Left ventricle myocardium superior (tissue), 1 donor: ENCODE data around the gene UBTD1. TPM values are rescaled to one million over a fixed set of nuclear protein-coding genes. Genes with fewer than 3 reads are reported as not detected.
"Not testable (repeated sequence)": the region's sequence is repeated elsewhere in the genome, so short reads cannot be mapped to it uniquely, and the experiment has no call there.

ENCODE experiments used
- ATAC-seq: fragments of 200-7000 bp; cut with Tn5 transposase; one replicate; pipeline ENCODE4 v1.9.1; 2020; ENCODE audit warnings: mild to moderate bottlenecking, moderate library complexity
- DNase-seq: peaks from one replicate; pipeline ENCODE4 v3.0.0-alpha.2; 2020
- intact Hi-C: fragments of 100-400 bp; cut with micrococcal nuclease; formaldehyde crosslinking; loops from one replicate; pipeline ENCODE4 v1.11.0; 2022
- total RNA-seq: library from RNA; stranded (reverse); fragmentation: NEBNext Ultra II Directional; extraction: Animal tissue kit (Norgen Biotek cat#: 25700); gene quantifications from one replicate; pipeline ENCODE4 v1.2.1, GENCODE V29; 2021
- donor health status: DM: no; HTN: yes; CAD: no; lungs with severe emphysema.

Gene UBTD1
- total RNA-seq, 1 donor from 2014 or later, result 28.1 TPM

DNA sequence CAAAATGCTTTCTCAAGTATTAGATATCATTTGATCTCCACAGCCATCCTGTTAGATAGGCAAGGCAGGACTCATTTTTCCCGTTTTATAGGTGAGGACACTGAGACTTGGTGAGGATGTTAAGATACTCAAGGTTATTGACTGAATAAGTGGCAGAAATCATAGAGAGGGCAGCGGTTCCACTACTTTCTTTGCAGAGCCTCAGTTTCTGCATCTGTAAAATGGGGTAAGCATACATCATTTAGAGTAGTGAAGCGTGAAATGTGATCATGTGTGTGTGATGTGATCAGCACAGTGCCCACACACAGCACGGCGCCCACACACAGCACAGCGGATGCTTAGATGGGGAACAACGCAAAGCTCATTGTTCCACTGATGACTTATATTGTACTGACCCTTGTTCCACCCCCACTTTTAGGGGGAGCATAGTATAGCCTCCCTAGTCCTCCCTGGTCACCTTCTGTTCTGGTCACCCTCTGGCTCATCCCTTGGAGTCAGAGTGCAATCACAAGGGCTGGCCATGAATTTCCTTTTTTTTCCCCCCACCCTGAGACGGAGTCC, 10.5 kb downstream of the UBTD1 start:
- ATAC-seq (no peak), DNase-seq (no peak)
- intact Hi-C loops, result no loop called here

DNA sequence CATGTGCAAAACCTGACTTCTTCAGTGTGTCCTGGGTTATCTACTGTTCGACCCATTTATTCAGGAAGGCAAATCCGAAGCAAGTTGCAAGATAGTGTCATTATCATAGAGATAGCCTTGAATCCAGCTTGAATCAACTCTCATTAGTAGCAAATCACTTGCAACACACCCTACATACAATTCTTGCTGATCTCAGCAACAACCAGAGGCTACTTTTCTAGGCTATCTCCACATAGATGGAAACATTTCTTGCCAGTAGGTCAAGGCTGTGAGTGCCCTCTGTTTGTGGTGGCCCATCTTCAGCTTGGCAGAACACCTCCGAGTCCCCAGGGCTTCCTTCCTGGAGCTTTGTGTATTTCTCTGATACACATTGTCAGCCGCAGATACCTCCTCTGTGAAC, 12.0 kb downstream of the UBTD1 start:
- DNase-seq, result no peak
- no peak for ATAC-seq
- intact Hi-C loops, result no loop called here

DNA sequence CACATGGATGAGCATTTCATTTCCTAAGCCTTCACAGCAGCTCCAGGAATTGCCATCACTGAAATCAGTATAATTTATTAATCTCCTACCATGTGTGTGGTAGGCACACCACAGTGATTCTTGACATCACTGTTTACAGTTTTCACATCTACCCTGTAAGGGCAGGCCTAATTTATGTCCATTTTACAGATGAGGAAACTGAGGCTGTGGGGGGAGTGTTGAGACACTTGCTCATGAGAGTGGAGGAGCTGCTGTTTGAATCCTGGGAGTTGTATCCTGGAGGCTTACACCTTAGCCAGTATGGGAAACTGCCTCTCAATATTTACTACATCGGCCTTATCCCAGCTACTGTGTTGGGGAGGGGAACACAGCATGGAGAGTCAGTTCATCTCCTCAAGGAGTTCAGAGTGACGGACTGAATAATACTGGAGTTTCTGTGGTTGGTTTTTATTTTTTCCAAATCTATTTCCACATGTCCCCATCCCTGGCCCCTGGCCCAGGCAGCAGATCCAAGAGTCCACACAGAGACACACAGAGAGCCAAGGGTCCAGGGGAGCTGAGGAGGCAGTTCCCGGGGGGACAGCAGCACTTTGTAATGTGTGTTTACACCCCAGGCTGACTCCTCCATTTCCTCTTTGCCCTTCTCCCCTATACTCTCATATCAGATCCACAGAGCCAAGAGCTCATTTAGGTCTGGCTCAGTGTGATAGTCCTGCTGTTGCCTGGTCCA, 13.2 kb downstream of the UBTD1 start:
- ATAC-seq (peak; percentile 55), DNase-seq (peak; percentile 60)
- intact Hi-C loops, result no loop called here

DNA sequence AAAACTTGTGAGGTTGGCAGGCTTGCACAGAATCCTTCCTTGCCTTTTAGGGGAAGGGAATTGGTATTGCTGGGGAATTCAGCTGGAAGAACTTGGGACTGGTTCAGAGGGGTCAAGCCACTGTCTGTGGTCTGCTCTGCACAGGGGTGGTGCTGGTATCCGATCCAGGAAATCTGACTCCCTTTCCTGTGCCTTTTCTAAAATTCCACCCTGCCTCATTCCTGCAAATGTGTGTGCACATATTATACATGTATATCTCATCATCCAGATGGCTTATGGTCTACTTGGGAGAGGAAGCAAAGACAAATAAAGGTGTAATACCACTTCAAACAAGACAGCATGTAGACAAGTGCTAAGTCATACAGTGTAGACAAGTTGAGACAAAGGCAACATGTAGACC, 14.3 kb downstream of the UBTD1 start:
- intact Hi-C loops, result no loop called here
- no peak for DNase-seq

DNA sequence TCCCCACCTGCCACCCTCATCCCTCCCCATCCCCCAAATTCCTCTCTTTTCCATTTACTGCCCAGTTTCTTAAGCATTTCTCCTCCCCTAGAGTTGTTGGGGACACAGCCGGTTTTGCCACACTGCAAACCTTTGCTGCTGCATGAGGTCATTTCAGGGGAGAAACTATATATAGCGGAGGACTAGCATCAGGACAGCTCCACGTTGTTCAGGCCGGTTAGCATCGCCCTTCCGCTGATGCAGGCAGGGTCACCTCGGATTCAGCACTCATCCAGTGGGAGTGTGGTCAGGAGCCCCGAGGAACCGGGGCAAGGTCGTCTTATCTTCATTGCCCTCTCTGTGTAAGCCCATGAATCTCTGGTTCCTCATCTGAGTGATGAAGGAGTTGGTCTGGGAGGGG, 15.6 kb downstream of the UBTD1 start:
- intact Hi-C loops, result no loop called here
- peak; percentile 66 for DNase-seq
- peak; percentile 76 for ATAC-seq

More for the DNA sequence above, 14.3 kb downstream of the UBTD1 start:
- no peak for ATAC-seq

DNA sequence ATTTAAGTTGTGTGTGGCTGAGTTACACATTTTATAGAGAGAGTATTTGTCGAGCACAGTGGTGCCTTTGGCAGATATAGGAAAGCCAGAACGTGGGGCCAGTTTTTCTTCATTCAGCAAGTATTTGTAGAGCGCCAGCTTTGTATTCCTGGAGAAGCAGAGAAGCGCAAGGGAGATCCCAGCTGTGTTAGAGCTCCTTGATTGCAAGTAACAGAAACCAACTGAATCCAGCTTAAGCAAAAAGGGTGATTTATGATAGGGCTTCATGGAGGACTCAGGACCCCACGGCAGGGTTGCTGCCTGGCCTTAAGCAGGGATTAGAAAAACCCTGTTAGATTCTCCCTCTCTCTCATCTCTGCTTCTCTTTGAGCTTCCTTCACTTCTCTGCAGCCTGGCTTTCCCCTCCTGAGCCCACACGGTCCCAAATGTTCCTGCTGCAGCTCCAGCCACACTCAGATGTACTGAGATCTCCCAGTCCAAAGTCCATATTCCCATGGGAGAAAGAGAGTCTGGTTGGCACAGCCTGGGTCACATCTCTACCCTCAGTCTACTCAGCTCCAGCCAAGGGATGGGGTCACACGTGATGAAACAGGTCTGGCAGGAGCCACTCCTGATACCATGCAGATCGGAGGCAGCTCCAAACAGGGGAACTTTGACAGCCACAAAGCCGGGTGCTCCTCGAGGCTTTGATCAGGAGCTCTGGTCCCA, 16.7 kb downstream of the UBTD1 start:
- no peak for DNase-seq
- ATAC-seq, result peak; percentile 27
- intact Hi-C loops, result no loop called here

DNA sequence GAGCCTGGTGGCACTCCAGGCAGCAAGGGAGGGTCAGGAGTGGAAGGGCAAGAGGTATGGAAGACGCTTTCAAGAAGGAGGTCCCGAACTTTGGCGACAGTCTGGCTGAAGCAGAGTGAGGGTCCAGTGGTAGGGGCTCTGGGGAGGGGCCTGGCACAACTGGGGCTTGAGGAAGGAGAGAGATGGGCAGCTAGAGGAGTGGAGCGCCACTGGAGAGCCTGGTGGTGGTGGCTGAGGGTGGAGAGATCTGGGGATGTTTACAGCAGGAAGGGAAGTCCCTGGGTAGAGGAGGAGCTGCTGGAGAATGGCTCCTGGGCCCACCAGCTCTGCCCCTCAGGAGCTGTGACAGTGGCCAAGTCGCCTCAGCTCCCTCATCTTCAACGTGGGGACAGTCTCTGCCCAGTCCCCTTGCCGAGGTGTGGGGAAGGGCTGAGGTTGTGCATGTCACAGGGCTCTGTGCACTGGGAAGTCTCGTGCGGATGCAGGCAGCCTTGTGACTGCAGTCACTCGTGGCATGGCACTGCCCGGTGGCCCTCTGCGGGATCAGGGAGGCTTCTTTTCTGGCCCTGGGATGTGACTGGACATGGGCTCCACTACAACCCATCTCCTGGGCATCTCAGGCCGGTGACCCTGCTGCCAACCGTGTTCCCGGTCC, 18.5 kb downstream of the UBTD1 start:
- DNase-seq (no peak), ATAC-seq (no peak)
- intact Hi-C loops, result no loop called here

DNA sequence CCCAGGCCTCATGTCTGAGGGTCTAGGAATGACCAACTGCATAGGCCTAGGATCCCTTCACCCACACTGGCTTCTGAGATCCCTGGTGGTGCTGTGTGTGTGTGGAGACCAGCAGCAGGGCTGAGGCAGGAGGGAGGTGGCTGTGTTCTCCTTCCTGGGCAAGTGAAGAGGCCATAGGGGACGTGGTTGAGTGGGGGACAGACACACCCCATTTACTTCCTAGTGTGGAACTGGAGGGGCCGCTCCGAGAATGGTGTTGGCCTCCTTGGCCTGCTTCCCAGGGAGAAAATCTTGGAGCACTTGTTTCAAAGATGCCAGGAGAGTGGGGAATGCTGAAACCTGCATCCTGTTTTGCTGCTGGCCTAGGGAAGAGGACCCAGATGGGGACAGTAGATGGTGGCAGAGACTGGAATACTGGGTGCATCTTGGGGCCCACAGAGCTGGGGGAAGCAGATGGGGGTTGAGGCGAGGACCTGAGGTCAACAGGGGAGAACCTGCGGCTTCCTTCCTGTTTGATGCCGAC, 19.1 kb downstream of the UBTD1 start:
- intact Hi-C loops, result no loop called here
- DNase-seq (no peak), ATAC-seq (no peak)

DNA sequence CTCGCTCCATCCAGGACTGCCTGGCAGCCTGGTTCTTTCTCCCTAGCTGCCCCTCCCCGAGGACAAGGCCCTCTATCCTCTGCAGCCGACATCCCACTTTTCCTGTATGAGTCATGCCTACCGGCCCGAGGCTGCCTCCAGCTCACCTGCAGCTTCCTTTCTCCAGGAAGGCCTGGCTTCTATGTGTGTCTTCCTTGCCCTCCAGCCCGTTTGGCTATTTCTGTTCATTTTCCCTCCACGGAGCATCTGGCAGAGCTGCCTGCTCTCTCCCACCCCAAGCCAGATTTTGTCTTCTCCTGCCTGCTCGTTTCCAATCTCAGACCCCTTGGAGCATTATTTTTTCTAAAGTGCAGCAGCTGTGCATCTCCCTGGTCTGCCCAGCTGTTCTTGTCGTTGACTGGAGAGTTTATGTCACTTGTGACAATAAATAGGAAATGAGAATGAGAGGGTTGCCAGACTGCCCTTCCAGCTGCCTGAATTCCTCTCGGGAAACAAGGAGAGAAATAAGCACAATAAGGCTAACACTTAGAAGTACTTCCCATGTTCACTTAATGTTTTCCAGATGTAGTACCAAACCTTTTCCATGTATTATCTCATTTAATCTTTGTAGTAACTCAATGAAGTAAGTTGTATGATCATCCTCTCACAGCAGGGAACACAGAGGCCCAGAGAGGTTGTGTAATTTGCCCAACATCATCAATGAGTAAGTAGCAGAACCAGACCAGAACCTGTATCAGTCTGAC, 19.7 kb downstream of the UBTD1 start:
- ATAC-seq, result peak; percentile 38
- intact Hi-C loops, result no loop called here
- no peak for DNase-seq

DNA sequence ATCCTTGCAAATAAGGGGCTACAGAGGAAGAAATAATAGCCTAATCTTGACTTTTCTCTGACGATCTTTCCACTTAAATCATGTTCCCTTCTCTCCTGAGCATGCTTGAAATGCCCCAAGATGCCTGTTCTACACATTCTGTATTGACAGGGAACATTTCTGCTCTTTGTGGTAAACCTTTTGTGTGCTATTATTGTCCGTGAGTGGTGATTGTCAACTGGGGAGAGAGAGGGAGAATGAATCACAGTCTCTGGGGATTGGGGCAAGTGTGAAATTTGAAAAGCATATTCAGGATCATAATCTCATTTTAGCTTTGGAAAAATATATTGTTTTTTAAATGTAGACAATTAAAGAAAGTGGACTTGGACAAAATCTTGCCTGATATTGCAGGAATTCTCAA, 20.6 kb downstream of the UBTD1 start:
- intact Hi-C loops, result no loop called here
- ATAC-seq (no peak), DNase-seq (no peak)

DNA sequence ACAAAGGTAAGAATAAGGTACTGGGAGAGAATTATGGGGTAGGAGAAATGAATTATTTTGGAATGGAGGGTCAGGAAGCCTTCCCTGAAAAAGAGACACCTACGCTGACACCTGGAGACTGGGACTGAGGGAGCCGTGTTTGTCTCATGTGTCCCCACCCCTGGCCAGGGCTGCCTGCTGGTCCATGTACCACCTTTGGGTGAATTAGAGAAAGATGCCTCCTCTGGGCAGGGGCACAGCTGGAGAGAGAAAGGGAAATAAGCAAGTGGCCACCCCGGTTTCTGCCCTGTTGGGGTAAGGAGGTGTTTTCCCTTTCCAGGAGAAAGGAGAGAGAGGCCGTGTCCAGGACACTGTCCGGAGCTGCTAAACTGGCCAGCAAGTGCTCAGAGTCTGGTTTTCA, 21.8 kb downstream of the UBTD1 start:
- DNase-seq, result no peak
- no peak for ATAC-seq
- intact Hi-C loops, result no loop called here

DNA sequence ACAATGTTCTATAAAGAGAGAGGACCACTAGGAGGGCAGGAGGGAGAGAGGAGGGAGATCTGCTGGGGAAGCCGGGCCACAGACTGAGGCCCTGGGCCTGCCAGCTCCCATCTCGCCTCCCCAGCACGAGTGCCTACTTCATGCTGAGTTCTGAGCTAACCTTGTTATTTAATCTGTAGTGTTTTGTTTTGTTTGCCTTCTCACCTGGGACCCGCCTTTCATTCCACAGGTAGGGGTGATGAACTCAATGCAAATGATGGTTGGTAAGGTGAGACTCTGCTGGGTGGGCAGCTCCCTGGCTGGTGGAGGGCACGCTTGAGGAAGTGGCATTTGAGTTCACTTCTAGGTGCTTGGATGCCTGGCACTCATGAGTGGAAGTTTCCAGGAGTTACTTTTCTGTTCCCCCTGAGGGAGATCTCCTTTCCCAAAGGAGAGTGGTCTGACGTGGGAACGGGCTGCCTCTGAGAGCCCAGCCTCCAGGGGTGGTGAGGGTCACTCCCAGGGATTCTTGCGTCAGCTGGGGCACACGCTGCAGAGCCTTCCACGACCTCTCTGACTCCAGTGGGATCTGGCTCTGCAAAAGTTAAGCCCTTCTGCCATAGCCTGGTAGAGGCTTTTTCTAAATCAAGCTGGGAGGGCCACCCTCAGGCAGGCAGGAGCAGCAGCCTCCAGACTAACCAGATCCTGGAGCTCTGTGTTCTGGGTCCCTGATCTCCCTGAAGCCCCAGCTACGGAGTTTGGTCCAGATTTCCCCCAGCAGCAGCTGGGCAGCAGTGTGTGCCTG, 22.4 kb downstream of the UBTD1 start:
- intact Hi-C loops, result no loop called here
- DNase-seq, result no peak
- ATAC-seq, result peak; percentile 6

DNA sequence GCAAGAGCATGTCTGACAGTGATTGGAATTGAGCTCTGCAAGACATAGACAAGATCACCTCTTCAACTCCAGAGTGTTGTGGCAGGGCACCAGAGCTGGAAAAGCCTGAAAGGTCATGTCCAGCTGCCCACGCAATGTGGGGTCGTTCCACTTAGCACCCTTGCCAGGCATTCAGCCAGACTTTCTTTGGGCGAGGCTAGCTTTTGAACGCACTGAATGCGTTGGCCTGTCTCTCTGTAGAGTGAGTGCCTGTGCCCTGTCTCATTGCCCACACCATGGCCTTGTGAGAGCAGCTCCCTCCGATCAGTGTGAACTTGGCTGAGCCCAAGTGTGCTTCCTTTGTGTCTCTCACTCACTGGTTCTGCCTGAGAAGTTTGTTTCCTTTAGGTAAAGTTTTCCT, 23.3 kb downstream of the UBTD1 start:
- intact Hi-C loops, result no loop called here
- ATAC-seq (peak; percentile 47), DNase-seq (no peak)

DNA sequence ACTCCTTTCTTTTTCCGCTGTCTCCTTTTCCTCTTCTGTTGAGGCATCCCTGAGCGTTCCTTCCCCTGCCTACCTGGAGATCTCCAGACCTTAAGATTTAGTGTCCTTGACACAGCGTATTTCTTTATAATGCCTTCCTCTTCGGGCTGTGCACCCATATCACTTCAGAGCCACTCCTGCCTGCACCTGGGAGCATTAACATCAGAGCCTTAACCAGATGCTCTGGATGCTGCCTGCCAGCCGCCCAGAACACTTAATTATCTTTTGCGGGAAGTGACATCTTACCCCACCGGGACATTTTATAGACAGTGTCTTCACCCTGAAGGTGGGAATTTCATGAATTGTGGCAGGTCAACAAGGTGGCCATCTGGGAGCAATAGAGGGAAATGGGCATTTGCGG, 24.2 kb downstream of the UBTD1 start:
- ATAC-seq (no peak), DNase-seq (no peak)
- intact Hi-C loops, result no loop called here

DNA sequence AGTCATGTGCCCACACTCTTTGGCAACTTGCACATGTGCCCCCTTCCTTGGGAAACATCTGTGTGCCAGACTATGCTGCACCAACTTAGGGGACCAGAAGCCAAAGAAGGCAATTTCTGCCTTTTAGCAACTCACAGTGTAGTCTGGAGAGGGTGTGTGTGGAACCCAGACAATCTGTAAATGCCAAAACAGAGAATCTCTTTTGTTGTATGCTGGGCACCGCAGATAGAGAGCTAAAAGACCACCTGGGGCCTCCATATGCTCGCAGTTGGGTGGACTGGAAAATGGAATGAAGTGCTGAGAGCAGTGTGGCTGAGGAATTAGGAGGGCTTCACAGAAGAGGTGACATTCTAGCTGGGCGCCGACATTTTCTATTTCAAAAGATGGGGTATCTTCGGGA, 26.4 kb downstream of the UBTD1 start:
- ATAC-seq, result no peak
- intact Hi-C loops, result no loop called here
- no peak for DNase-seq

DNA sequence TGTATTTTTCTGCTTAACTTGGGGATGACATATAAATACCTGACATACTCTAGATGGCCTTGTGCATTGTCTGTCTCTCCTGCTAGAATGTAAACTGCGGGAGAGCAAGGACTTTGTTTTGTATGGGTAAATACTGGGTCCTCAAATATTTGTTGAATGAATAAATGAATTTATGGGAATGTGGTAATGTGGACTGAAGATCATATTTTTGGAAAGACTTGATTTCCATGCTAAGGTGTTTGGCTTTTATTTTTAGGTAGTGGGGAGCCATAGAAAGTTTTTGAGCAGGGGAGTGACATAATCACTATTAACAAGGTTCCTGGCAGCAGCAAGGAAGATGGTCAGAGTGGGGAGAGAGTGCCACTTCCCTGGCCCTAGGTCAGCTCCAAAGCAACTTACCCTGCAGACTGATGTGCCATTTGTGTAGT, 27.0 kb downstream of the UBTD1 start:
- ATAC-seq (no peak), DNase-seq (no peak)
- intact Hi-C loops, result no loop called here

DNA sequence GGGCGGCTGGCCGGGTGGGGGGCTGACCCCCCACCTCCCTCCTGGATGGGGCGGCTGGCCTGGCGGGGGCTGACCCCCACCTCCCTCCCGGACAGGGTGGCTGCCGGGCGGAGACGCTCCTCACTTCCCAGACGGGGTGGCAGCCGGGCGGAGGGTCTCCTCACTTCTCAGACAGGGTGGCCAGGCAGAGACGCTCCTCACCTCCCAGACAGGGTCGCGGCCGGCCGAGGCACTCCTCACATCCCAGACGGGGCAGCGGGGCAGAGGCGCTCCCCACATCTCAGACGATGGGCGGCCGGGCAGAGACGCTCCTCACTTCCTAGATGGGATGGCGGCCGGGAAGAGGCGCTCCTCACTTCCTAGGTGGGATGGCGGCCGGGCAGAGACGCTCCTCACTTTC, 30.2 kb downstream of the UBTD1 start:
- ATAC-seq, DNase-seq, intact Hi-C loops: not testable (repeated sequence)

DNA sequence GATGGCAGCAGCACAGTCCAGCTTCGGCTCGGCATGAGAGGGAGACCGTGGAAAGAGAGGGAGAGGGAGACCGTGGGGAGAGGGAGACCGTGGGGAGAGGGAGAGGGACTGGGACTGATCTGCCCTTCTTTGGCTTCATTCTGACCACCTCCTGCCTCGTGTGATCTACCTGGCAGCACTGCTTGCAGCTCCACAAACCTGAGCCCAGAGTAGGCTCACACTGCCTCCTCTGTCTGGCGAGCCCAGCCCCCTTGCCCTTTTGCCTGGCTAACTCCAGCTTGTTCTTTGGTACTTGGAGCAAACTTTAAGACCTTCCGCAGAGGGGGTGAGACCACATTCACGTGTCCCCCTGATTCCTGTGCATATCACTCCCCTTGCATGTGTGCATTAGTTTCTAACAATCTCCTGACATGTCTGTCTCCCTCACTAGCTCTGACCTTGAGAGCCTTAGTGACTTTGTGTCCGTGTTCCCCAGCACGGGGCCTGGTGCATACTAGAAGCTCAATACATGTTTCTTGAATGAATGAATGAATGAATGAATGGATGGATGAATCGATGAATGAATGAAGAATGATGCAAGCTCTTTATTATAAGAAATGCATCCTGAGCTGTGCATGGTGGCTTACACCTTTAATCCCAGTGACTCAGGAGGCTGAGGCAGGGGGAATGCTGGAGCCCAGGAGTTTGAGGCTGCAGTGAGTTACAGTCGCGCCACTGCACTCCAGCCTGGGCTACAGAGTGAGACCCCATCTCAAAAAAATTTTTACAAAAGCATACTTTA, 31.2 kb downstream of the UBTD1 start:
- ATAC-seq, result peak; percentile 39
- intact Hi-C loops, result no loop called here
- no peak for DNase-seq
